ENCODE measurements around the gene RPS26.

- TF ChIP-seq CTCF (IDR thresholded peaks at IDR 0.05; ENCODE audit: insufficient read depth, low read depth, low read length) = no peak
- no peak for TF ChIP-seq EZH2 (IDR thresholded peaks at IDR 0.05; ENCODE audit: insufficient read depth, low read length)
Measured at GRCh38 chr12:56029166-56029519, 12.6 kb upstream of the RPS26 start.
